Measurements from ENCODE around the gene KLHDC9. TPM values are rescaled to one million over a fixed set of nuclear protein-coding genes. Genes with fewer than 3 reads are reported as not detected.

Gene KLHDC9
- total RNA-seq, 1 donor from 2014 or later, result 10.9 TPM

DNA sequence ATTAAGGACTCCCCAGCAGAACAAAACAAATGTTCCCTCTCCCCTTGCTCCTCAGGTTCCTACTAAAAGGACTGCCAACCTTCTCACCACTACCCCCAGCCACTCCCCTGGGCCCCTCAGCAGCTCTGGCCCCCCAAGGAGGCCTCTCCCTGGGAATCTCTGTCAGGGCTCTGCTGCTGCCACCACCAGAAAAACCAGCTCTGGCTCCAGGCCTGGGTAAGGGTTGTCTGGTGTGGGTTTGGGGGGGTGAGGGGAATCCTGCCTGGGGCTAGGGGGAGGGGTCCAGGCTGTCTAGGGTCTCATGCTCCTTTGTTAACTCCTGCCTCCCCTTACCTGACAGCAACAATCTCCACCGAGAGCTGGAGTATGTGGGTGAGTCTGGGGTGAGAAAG, 13.6 kb upstream of the KLHDC9 start:
- Mint-ChIP-seq H3K9me3 (ENCODE audit: unreplicated experiment) (peaks cover 15% of the 10 kb centered on the region), H3K4me3 (ENCODE audit: unreplicated experiment) (no peak overlapping the region), H3K27me3 (ENCODE audit: unreplicated experiment) (peaks cover 24% of the 10 kb centered on the region), H3K4me1 (ENCODE audit: low read depth, unreplicated experiment) (peaks cover 14% of the 10 kb centered on the region), H3K36me3 (ENCODE audit: unreplicated experiment) (no peaks in the 10 kb centered on the region), H3K27ac (ENCODE audit: unreplicated experiment) (no peak overlapping the region)
- DNase-seq, result no peak
- TF ChIP-seq, protein P1, sequence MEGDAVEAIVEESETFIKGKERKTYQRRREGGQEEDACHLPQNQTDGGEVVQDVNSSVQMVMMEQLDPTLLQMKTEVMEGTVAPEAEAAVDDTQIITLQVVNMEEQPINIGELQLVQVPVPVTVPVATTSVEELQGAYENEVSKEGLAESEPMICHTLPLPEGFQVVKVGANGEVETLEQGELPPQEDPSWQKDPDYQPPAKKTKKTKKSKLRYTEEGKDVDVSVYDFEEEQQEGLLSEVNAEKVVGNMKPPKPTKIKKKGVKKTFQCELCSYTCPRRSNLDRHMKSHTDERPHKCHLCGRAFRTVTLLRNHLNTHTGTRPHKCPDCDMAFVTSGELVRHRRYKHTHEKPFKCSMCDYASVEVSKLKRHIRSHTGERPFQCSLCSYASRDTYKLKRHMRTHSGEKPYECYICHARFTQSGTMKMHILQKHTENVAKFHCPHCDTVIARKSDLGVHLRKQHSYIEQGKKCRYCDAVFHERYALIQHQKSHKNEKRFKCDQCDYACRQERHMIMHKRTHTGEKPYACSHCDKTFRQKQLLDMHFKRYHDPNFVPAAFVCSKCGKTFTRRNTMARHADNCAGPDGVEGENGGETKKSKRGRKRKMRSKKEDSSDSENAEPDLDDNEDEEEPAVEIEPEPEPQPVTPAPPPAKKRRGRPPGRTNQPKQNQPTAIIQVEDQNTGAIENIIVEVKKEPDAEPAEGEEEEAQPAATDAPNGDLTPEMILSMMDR (IDR thresholded peaks at IDR 0.05; ENCODE audit: partially characterized antibody, unreplicated experiment), result no peak

DNA sequence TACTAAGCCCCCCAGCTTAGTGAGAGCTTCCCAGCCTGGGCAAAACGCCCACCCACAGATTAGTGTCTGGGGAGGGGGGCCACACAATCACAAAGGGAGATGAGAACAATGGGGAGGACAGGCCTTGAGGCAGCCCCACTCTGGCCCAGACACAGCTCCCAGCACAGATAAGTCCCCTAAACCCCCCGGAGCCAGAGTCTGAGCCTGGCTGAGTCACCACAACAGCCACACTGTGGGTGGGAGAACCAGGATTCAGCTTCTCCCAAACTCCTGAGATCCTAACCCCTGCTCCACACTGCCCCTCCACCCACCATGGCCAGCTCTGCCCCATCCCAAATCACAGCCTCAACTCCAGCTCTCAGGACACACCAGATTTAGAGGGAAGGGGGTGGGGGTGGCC, 13.0 kb upstream of the KLHDC9 start:
- Mint-ChIP-seq H3K4me1 (ENCODE audit: low read depth, unreplicated experiment) (peaks cover 12% of the 10 kb centered on the region), H3K27me3 (ENCODE audit: unreplicated experiment) (peaks cover 20% of the 10 kb centered on the region), H3K9me3 (ENCODE audit: unreplicated experiment) (peaks cover 12% of the 10 kb centered on the region), H3K36me3 (ENCODE audit: unreplicated experiment) (no peaks in the 10 kb centered on the region), H3K4me3 (ENCODE audit: unreplicated experiment) (no peak overlapping the region), H3K27ac (ENCODE audit: unreplicated experiment) (no peak overlapping the region)
- DNase-seq, result no peak
- TF ChIP-seq, protein P1 (IDR thresholded peaks at IDR 0.05; ENCODE audit: partially characterized antibody, unreplicated experiment), result no peak

DNA sequence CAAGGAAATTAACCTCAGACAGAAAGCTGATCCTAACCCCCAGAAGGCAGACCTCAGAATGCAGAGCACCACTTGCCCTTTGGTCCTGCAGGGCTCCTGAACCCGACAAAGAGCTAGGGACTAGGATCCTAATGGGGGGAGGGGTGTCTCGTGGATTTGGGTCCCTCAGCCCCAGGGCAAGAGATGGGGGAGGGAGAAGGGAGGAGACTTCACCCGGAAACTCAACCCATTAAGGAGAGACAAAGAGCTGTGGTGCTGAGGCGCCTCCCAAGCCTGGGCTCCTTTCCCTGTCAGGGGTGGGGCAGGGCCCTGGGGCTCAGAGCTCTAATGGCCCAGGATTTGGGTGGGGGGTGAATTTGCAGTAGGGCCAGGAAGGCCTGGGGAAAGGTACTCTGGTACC, 11.7 kb upstream of the KLHDC9 start:
- H3K4me3 Mint-ChIP-seq (ENCODE audit: unreplicated experiment), result no peak overlapping the region
- no peaks in the 10 kb centered on the region for H3K4me1 Mint-ChIP-seq (ENCODE audit: low read depth, unreplicated experiment)
- no peak overlapping the region for H3K27ac Mint-ChIP-seq (ENCODE audit: unreplicated experiment)
- TF ChIP-seq, protein P1 (IDR thresholded peaks at IDR 0.05; ENCODE audit: partially characterized antibody, unreplicated experiment), result no peak
- DNase-seq, result no peak
- no peaks in the 10 kb centered on the region for H3K36me3 Mint-ChIP-seq (ENCODE audit: unreplicated experiment)
- peaks cover 17% of the 10 kb centered on the region for H3K27me3 Mint-ChIP-seq (ENCODE audit: unreplicated experiment)
- H3K9me3 Mint-ChIP-seq (ENCODE audit: unreplicated experiment), result peaks cover 5% of the 10 kb centered on the region

DNA sequence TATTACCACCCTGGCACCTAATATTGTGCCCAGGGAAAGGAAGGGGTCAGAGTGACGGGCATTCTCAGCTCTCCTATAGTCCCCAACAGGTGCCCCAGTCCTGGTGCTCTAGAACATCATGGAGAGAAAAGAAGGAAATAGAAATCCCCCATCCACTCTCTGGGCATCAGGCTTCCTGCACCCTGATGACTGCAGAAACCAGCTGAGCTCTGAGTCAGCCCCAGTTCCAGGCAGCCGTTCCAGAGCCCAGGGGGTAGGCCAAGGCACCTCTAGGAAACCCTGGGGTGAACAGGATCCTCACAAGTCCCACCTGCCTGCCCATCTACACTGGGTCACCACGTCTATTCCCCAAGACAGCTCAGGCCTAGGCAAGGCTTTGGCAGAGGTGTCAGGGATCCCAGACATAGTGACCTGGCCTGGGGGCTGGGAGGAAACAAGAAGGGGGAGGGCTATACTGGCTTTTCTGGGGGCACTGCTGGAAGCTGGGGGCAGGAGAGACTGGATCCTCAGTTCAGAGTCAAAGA, 9.5 kb upstream of the KLHDC9 start:
- Mint-ChIP-seq H3K27me3 (ENCODE audit: unreplicated experiment) (peaks cover 11% of the 10 kb centered on the region), H3K9me3 (ENCODE audit: unreplicated experiment) (peaks cover 3% of the 10 kb centered on the region)

DNA sequence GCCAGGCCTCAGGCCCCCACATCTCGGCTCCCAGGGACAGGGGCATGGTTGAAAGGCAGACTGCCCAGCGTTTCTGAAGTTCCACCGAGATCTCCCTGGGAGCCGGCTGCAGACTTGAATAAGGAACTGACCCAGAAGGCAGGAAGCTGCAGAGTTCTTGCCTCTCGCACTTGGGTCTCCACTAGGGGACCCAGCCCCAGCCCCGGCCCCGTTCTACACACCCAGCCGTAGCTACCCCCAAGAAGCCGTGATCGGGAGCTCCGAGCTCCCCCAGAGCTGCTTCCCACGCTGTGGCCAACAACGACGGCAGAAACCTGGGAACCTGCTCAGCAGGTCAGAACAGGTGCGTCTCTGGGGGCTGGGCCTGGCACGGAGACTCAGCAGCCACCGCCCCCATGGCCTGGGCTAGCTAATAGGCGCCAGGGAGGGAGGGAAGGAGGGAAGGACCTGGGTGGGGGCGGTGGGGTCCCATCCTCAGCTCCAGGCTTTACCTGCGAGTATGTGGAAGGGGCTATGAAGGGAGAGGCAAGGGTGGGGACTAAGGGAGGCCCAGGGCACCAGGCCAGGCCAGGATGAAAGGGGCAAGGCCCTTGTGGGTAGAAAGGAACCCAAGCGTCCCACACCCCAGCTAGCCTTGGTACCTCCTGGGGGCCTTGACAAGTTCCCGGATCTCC, 8.8 kb upstream of the KLHDC9 start, which contains the start of gene NECTIN4:
Gene NECTIN4 (minus strand): TSS at position 308 of the 674 bp plus-strand sequence. CDS start 262 bp downstream, at position 46.
- DNase-seq, result no peak
- TF ChIP-seq, protein P1 (IDR thresholded peaks at IDR 0.05; ENCODE audit: partially characterized antibody, unreplicated experiment), result no peak
- Mint-ChIP-seq H3K27me3 (ENCODE audit: unreplicated experiment) (peaks cover 7% of the 10 kb centered on the region), H3K9me3 (ENCODE audit: unreplicated experiment) (peaks cover 3% of the 10 kb centered on the region), H3K36me3 (ENCODE audit: unreplicated experiment) (no peaks in the 10 kb centered on the region), H3K4me3 (ENCODE audit: unreplicated experiment) (no peak within 1 kb of the TSS), H3K4me1 (ENCODE audit: low read depth, unreplicated experiment) (no peaks in the 10 kb centered on the region), H3K27ac (ENCODE audit: unreplicated experiment) (no peak within 1 kb of the TSS)

More for the DNA sequence above, 9.5 kb upstream of the KLHDC9 start:
- TF ChIP-seq, protein P1 (IDR thresholded peaks at IDR 0.05; ENCODE audit: partially characterized antibody, unreplicated experiment), result no peak
- Mint-ChIP-seq H3K4me3 (ENCODE audit: unreplicated experiment) (no peak overlapping the region), H3K36me3 (ENCODE audit: unreplicated experiment) (no peaks in the 10 kb centered on the region), H3K27ac (ENCODE audit: unreplicated experiment) (no peak overlapping the region), H3K4me1 (ENCODE audit: low read depth, unreplicated experiment) (no peaks in the 10 kb centered on the region)
- DNase-seq, result no peak

Measured in glutamatergic neuron (in vitro differentiated cells).